ENCODE measurements around the gene SLC6A4.
"Not testable (repeated sequence)": the region's sequence is repeated elsewhere in the genome, so short reads cannot be mapped to it uniquely, and the experiment has no call there.

SLC6A4 gene

DNA sequence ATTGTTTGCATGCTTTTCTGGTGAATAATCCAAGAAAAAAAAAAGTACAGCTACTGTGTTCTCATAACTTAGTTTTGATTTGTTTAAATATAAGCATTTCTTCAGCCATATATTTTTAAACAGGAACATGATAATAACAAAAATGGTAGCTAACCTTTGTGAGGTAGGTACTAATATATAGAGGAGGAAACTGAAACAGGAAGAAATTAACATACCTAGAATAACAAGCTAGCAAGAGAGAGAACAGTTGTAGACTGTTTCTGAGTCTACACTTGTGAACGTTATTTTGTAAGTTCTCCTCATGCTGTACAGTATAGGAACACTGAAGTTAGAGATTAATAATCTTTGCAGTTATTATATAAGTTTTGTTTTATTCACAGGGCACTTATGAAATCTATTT is 69.5 kb downstream of the SLC6A4 start:
- no peak for DNase-seq

DNA sequence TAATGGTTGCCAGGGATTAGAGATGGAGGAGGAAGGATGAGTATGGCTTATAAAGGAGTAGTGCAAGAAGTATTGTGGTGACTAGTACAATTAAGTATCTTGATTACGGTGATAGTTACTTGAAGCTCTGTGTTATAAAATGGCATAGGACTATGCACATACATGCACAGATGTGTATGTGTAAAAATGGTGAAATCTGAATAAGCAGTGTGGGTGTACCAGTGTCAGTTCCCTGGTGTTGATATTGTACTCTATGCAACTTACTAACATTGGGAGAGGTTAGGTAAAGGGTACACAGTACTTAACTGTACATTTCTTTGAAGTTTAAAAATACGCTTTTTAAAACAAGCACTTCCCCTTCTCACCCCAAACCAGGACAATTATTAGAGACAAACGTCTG is 70.3 kb downstream of the SLC6A4 start:
- no peak for DNase-seq

DNA sequence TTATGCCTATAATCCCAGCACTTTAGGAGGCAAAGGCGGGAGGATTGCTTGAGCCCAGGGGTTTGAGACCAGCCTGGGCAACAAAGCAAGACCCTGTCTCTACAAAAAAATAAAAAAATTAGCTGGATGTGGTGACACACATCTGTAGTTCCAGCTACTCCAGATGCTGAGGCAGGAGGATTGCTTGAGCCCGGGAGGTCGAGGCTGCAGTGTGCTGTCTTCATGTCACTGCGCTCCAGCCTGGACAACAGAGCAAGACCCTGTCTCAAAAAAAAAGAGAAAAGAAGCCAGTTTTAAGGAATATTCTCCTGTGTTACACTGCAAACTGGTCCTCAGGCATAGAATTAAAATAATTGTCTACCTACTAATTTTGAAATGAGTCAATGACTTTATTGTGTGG is 71.0 kb downstream of the SLC6A4 start:
- no peak for DNase-seq

DNA sequence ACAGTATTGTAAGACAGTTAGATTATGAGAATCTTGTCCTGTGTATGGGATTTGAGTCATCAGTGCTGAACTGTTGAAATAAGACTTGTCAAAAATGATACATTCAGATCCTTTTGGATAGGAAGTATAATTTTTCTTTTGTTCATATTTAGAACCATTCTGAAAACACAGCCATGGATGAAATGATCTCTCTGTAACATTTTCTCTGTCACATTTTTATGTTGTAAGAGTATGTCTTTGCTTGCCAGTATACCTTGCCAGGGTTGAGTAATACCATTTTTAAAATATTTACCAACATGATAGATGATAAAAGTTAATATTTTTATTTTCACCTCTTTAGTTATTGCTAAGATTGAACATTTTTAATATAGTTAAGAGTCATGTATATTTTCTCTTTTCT is 73.9 kb downstream of the SLC6A4 start:
- no peak for DNase-seq

DNA sequence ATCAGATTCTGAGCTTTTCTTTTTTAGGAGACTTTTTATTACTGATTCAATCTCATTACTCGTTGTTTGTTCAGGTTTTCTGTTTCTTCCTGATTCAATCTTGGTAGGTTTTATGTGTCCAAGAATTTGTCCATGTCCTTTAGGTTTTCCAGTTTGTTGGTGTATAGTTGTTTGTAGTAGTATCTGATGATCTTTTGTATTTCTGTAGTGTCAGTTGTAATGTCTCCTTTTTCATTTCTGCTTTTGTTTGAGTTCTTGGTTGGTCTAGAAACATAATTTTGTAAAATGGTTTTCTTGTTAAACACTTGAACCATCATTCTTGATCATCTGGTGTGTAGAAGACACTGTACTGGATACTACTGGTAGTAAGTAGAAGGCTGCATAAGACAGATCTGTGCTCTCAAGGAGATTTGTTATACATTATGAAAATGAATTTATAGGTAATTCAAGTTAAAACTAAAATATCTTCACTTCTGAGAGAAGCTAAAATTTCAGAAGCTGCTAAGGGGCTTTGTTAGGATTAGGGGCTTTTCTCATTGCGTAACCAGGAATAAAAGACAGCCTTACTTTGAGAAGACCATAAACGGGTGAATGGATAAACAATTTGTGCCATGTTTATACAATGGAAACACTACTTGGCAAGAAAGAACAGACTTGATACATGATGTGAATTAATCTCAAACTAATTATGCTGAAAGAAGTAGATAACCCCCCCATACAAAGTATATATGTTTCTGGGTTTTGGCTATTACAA is 74.9 kb downstream of the SLC6A4 start:
- DNase-seq, result no peak

DNA sequence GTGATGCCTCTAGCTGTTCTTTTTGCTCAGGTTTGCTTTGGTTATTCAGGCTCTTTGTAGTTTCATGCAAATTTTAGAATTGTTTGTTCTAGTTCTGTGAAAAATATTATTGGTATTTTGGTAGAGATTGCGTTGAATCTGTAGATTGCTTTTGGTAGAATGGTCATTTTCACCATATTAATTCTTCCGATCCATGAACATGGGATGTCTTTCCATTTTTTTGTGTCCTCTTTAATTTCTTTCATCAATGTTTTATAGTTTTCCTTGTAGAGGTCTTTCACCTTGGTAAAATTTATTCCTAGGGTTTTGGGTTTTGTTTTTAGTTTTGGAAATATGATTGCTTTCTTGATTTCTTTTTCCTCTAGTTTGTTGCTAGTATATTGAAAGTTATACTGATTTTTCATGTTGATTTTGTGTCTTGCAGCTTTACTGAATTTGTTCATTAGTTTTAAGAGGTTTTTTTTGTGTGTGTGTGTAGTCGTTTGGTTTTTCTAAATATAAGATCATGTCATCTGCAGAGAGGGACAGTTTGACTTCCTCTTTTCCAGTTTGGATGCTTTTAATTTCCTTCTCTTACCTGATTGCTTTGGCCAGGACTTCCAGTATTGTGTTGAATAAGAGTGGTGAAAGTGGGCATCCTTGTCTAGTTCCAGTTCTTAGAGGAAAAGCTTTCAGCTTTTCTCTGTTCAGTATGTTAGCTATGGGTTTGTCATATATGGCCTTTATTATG is 76.4 kb downstream of the SLC6A4 start:
- no peak for DNase-seq

DNA sequence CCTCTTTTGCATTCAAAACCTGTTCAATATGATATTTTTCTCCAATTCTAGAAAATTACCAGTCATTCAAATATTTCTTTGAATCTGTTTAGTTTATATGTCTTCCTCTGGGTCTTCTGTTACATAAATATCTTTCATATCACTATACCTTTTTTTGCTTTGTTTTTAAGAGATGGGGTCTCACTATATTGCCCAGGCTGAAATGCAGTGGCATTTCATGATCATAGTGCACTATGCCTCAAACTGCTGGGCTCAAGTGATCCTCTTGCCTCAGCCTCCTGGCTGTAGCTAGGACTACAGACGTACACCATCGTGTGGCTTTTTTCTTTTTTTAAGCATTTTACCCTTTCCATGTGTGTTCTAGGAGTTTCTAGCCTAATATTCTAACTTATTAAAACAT is 80.1 kb downstream of the SLC6A4 start:
- DNase-seq, result no peak

DNA sequence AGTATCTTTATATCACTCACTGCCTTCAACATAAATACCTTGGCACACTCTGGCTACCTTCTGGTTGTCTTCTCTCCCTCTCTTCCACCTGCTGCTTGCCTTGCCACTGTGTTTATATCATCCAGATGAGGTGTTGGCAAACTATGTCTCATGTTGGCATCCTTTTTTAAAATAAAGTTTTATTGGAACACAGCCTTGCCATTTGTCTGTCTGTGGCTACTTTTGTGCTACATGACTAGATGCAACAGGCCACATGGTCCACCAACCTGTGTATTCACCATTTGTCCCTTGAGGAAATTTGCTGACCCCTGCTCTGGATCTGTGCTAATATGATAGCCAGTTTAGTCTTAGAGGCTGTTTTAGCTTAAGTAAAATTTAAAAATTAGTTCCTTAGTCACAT is 82.0 kb downstream of the SLC6A4 start:
- no peak for DNase-seq

DNA sequence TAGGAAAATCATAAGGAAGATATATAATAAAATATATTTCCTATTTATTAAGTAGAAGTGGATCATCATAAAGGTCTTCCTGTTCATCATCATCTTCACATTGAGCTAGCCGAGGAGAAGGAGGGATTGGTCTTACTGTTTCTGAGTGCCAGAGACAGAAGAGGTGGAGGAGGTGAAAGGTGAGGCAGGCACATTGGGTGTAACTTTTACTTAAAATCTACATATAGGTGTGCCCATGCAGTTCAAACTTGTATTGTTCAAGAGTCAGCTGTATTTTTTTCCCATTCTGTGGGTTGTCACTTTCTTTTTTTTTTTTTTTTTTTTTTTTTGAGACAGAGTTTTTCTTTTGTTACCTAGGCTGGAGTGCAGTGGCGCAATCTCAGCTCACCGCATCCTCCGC is 84.0 kb downstream of the SLC6A4 start:
- no peak for DNase-seq

DNA sequence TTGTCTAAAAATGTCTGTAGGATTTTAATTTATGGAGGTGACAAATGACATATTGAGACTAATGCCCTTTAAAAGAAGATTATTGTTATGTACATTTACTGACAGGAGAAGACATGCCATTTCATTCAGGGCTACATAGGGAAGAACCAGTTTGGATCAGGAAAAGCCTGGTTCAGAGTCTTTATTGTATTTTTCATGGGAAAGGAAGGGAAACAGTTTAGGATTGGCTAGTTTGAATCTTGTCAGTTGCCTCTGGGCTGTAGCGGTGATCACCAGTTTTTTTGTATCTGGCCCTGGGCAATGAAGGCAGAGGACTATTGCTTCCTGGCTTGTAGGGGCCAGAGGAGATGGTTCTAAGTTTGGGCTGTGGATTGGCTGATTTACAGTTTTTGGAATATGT is 87.1 kb downstream of the SLC6A4 start:
- DNase-seq, result no peak

DNA sequence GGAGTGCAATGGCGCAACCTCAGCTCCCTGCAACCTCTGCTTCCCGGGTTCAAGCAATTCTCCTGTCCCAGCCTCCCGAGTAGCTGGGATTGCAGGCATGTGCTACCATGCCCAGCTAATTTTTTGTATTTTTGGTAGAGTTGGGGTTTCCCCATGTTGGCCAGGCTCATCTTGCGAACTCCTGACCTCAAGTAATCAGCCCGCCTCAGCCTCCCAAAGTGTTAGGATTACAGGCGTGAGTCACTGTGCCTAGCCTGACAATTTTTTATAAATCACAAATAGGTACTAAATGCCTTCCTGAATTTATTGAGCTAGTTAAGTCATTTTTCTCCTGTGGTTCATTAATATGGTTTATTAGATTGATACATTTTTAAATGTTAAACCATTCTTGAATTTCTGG is 87.6 kb downstream of the SLC6A4 start:
- DNase-seq, result not testable (repeated sequence)

All from SHP77 (cell line).